GM12801 (cell line): ENCODE data around the gene OSBPL10.

ENCODE experiments used
- CTCF ChIP-seq: IDR thresholded peaks from one replicate; pipeline ENCODE4 v1.5.1; 2011; ENCODE audit warnings: control low read depth; ENCODE audit not compliant: insufficient read length; ENCODE audit errors: extremely low read depth

OSBPL10 gene

GRCh38 chr3:32009957-32010356, 28.9 kb upstream of the OSBPL10 start:
- no peak for TF ChIP-seq CTCF

- TF ChIP-seq CTCF, result no peak
Measured at GRCh38 chr3:32009101-32009500, 28.0 kb upstream of the OSBPL10 start.

- no peak for TF ChIP-seq CTCF
Measured at GRCh38 chr3:32004113-32004765, 23.2 kb upstream of the OSBPL10 start.

- TF ChIP-seq CTCF, result no peak
Measured at GRCh38 chr3:32003380-32003779, 22.3 kb upstream of the OSBPL10 start.

- TF ChIP-seq CTCF, result no peak
Measured at GRCh38 chr3:32002561-32003368, 21.7 kb upstream of the OSBPL10 start.

GRCh38 chr3:32000877-32001276, 19.8 kb upstream of the OSBPL10 start:
- TF ChIP-seq CTCF, result no peak

GRCh38 chr3:31999907-32000439, 18.9 kb upstream of the OSBPL10 start:
- no peak for TF ChIP-seq CTCF
